SH-SY5Y (cell line): Measurements from ENCODE around the gene GALNT9.

Source experiments
- GATA2 ChIP-seq: IDR thresholded peaks from 2 replicates; pipeline ENCODE4 v1.6.1; 2011; ENCODE audit warnings: mild to moderate bottlenecking, low read depth, low read length
- GATA3 ChIP-seq: IDR thresholded peaks from 2 replicates; pipeline ENCODE4 v1.6.1; 2011; ENCODE audit warnings: low read depth, mild to moderate bottlenecking, low read length, moderate library complexity

DNA sequence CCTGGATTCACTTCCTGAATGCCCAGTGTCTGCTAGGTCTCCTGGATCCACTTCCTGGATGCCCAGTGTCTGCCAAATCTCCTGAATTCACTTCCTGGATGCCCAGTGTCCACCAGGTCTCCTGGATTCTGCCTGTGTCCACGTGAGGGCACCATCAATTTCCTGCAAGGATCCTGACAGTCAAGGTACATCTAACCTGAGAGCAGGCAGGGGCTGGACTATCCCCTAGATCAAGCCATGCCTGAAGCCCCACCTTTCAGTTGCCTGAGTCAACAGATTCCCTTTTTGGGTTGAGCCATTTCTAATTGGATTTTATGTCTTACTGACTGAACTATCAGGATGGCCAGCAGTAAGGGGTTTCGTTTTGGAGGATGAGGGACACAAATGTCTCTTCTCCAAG is 49.5 kb downstream of the GALNT9 start:
- TF ChIP-seq GATA2 (no peak), GATA3 (no peak)
